DMS153 treated with DMSO at 0.1 percent for 48 hours (cell line): ENCODE results near the gene GAS1.

Experiments used
- DNase-seq: peaks from one replicate; lab custom pipeline; 2025; ENCODE audit not compliant: unreplicated experiment; lab: John Stamatoyannopoulos, UW

Gene GAS1

GRCh38 chr9:86965636-86966395 is 18.5 kb upstream of the GAS1 start:
- no peak for DNase-seq

- DNase-seq = no peak
Observed at GRCh38 chr9:86962692-86963091, 15.4 kb upstream of the GAS1 start.

- no peak for DNase-seq
Observed at GRCh38 chr9:86960938-86961337, 13.6 kb upstream of the GAS1 start.

GRCh38 chr9:86958203-86958602 is 10.9 kb upstream of the GAS1 start:
- DNase-seq = no peak

- DNase-seq = no peak
Observed at GRCh38 chr9:86955561-86955960, 8.3 kb upstream of the GAS1 start.

GRCh38 chr9:86955042-86955441 is 7.7 kb upstream of the GAS1 start:
- no peak for DNase-seq

- no peak for DNase-seq
Observed at GRCh38 chr9:86953181-86953580, 5.9 kb upstream of the GAS1 start.

- DNase-seq = peak; percentile 41
Observed at GRCh38 chr9:86948074-86948929, 996 bp upstream of the GAS1 start.

GRCh38 chr9:86946201-86947145 is 833 bp downstream of the GAS1 start:
- DNase-seq = no peak

- no peak for DNase-seq
Observed at GRCh38 chr9:86945728-86946200, 1.5 kb downstream of the GAS1 start.

GRCh38 chr9:86944796-86945727 is 2.2 kb downstream of the GAS1 start:
- DNase-seq = no peak

GRCh38 chr9:86943201-86944113 is 3.8 kb downstream of the GAS1 start:
- peak; percentile 47 for DNase-seq

GRCh38 chr9:86942281-86943200 is 4.8 kb downstream of the GAS1 start:
- DNase-seq = no peak

GRCh38 chr9:86941197-86941596 is 6.1 kb downstream of the GAS1 start:
- DNase-seq = no peak

- peak; percentile 13 for DNase-seq
Observed at GRCh38 chr9:86940774-86941173, 6.5 kb downstream of the GAS1 start.

- DNase-seq = no peak
Observed at GRCh38 chr9:86939891-86940290, 7.4 kb downstream of the GAS1 start.

GRCh38 chr9:86939321-86939720 is 8.0 kb downstream of the GAS1 start:
- no peak for DNase-seq

- no peak for DNase-seq
Observed at GRCh38 chr9:86938780-86939179, 8.5 kb downstream of the GAS1 start.
